Panc1 (cell line): ENCODE data around the gene CEP162.
"Not testable (repeated sequence)": the region's sequence is repeated elsewhere in the genome, so short reads cannot be mapped to it uniquely, and the experiment has no call there.

Experiments used
- CTCF ChIP-seq: fragments of 450-650 bp; IDR thresholded peaks from 2 replicates; pipeline ENCODE4 v1.5.1; 2017; ENCODE audit warnings: mild to moderate bottlenecking
- POLR2AphosphoS5 ChIP-seq: IDR thresholded peaks from 2 replicates; pipeline ENCODE4 v1.6.1; 2012; ENCODE audit warnings: mild to moderate bottlenecking, low read depth, low read length, moderate library complexity
- SIN3A ChIP-seq: IDR thresholded peaks from 2 replicates; pipeline ENCODE4 v1.6.1; 2012; ENCODE audit warnings: low read depth, mild to moderate bottlenecking, low read length, moderate library complexity, borderline replicate concordance; ENCODE audit not compliant: insufficient read depth
- TF ChIP-seq, protein P1 (sequence below), 2 experiments: IDR thresholded peaks; 2 replicates each; pipeline ENCODE4 v1.6.1; 2011 to 2012; ENCODE audit warnings: low read depth in 2 of 2, control low read depth in 1 of 2, low read length in 1 of 2, mild to moderate bottlenecking in 1 of 2, moderate library complexity in 1 of 2; ENCODE audit not compliant: insufficient read depth in 1 of 2

DNA sequence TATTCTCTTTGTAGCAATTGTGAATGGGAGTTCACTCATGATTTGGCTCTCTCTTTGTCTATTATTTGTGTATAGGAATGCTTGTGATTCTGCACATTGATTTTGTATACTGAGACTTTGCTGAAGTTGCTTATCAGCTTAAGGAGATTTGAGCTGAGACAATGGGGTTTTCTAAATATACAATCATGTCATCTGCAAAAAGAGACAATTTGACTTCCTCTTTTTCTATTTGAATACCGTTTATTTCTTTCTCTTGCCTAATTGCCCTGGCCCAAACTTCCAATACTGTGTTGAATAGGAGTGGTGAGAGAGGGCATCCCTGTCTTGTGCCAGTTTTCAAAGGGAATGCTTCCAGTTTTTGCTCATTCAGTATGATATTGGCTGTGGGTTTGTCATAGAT is 116.1 kb downstream of the CEP162 start:
- TF ChIP-seq CTCF, SIN3A, POLR2AphosphoS5: not testable (repeated sequence)
- TF ChIP-seq, protein P1, sequence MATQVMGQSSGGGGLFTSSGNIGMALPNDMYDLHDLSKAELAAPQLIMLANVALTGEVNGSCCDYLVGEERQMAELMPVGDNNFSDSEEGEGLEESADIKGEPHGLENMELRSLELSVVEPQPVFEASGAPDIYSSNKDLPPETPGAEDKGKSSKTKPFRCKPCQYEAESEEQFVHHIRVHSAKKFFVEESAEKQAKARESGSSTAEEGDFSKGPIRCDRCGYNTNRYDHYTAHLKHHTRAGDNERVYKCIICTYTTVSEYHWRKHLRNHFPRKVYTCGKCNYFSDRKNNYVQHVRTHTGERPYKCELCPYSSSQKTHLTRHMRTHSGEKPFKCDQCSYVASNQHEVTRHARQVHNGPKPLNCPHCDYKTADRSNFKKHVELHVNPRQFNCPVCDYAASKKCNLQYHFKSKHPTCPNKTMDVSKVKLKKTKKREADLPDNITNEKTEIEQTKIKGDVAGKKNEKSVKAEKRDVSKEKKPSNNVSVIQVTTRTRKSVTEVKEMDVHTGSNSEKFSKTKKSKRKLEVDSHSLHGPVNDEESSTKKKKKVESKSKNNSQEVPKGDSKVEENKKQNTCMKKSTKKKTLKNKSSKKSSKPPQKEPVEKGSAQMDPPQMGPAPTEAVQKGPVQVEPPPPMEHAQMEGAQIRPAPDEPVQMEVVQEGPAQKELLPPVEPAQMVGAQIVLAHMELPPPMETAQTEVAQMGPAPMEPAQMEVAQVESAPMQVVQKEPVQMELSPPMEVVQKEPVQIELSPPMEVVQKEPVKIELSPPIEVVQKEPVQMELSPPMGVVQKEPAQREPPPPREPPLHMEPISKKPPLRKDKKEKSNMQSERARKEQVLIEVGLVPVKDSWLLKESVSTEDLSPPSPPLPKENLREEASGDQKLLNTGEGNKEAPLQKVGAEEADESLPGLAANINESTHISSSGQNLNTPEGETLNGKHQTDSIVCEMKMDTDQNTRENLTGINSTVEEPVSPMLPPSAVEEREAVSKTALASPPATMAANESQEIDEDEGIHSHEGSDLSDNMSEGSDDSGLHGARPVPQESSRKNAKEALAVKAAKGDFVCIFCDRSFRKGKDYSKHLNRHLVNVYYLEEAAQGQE (IDR thresholded peaks at IDR 0.05; ENCODE audit: insufficient read depth in 1 of 2, low read depth in 2 of 2, low read length in 1 of 2) = not testable (repeated sequence)
